Measurements from ENCODE around the gene HTT-AS. TPM values are rescaled to one million over a fixed set of nuclear protein-coding genes. Genes with fewer than 3 reads are reported as not detected.
A peak's percentile ranks its signal among the peaks of the same experiment; 100 is the strongest.
"Not testable (repeated sequence)": the region's sequence is repeated elsewhere in the genome, so short reads cannot be mapped to it uniquely, and the experiment has no call there.

The HTT-AS gene
- total RNA-seq, 1 donor from 2014 or later, result not detected

- Histone ChIP-seq H3K36me3 (ENCODE audit: control insufficient read depth, insufficient read depth, low read length) (peaks cover 16% of the 10 kb centered on the region), H3K27me3 (ENCODE audit: control insufficient read depth, insufficient read depth, low read length) (no peaks in the 10 kb centered on the region), H3K4me3 (ENCODE audit: low read depth, low read length) (no peak overlapping the region)
- no peak for TF ChIP-seq CTCF (IDR thresholded peaks at IDR 0.05; ENCODE audit: insufficient read depth, low read length, severe bottlenecking)
- no peak for FAIRE-seq
- no peak for DNase-seq (ENCODE audit: low read depth)
Measured at GRCh38 chr4:3107271-3107670, 32.9 kb upstream of the HTT-AS start.

- FAIRE-seq (peak; percentile 50), DNase-seq (ENCODE audit: low read depth) (peak; percentile 94)
- no peak overlapping the region for H3K4me3 ChIP-seq (ENCODE audit: low read depth, low read length)
- peak; percentile 96 for TF ChIP-seq CTCF (IDR thresholded peaks at IDR 0.05; ENCODE audit: insufficient read depth, low read length, severe bottlenecking)
- peaks cover 16% of the 10 kb centered on the region for H3K36me3 ChIP-seq (ENCODE audit: control insufficient read depth, insufficient read depth, low read length)
- H3K27me3 ChIP-seq (ENCODE audit: control insufficient read depth, insufficient read depth, low read length), result no peaks in the 10 kb centered on the region
Measured at GRCh38 chr4:3106339-3107186, 32.2 kb upstream of the HTT-AS start.

- DNase-seq (ENCODE audit: low read depth) (no peak), FAIRE-seq (no peak)
- Histone ChIP-seq H3K4me3 (ENCODE audit: low read depth, low read length) (no peak overlapping the region), H3K27me3 (ENCODE audit: control insufficient read depth, insufficient read depth, low read length) (no peaks in the 10 kb centered on the region), H3K36me3 (ENCODE audit: control insufficient read depth, insufficient read depth, low read length) (peaks cover 7% of the 10 kb centered on the region)
- no peak for TF ChIP-seq CTCF (IDR thresholded peaks at IDR 0.05; ENCODE audit: insufficient read depth, low read length, severe bottlenecking)
Measured at GRCh38 chr4:3098346-3098745, 24.0 kb upstream of the HTT-AS start.

- Histone ChIP-seq H3K27me3 (ENCODE audit: control insufficient read depth, insufficient read depth, low read length) (no peaks in the 10 kb centered on the region), H3K36me3 (ENCODE audit: control insufficient read depth, insufficient read depth, low read length) (peaks cover 3% of the 10 kb centered on the region), H3K4me3 (ENCODE audit: low read depth, low read length) (no peak overlapping the region)
- DNase-seq (ENCODE audit: low read depth) (no peak), FAIRE-seq (no peak)
- no peak for TF ChIP-seq CTCF (IDR thresholded peaks at IDR 0.05; ENCODE audit: insufficient read depth, low read length, severe bottlenecking)
Measured at GRCh38 chr4:3096202-3096601, 21.9 kb upstream of the HTT-AS start.

- not testable (repeated sequence) for H3K36me3 ChIP-seq (ENCODE audit: control insufficient read depth, insufficient read depth, low read length); H3K4me3 ChIP-seq (ENCODE audit: low read depth, low read length); DNase-seq (ENCODE audit: low read depth); H3K27me3 ChIP-seq (ENCODE audit: control insufficient read depth, insufficient read depth, low read length); FAIRE-seq
Measured at GRCh38 chr4:3094701-3095100, 20.4 kb upstream of the HTT-AS start.

GRCh38 chr4:3091464-3091863 is 17.1 kb upstream of the HTT-AS start:
- Histone ChIP-seq H3K36me3 (ENCODE audit: control insufficient read depth, insufficient read depth, low read length) (peaks cover 4% of the 10 kb centered on the region), H3K4me3 (ENCODE audit: low read depth, low read length) (no peak overlapping the region), H3K27me3 (ENCODE audit: control insufficient read depth, insufficient read depth, low read length) (no peaks in the 10 kb centered on the region)
- no peak for TF ChIP-seq CTCF (IDR thresholded peaks at IDR 0.05; ENCODE audit: insufficient read depth, low read length, severe bottlenecking)
- DNase-seq (ENCODE audit: low read depth) (no peak), FAIRE-seq (no peak)
